HG03342 (cell line): ENCODE data around the gene MRPL38.

ENCODE experiments used
- ATAC-seq: cut with Tn5 transposase; IDR thresholded peaks from one replicate; pipeline ENCODE4 v1.9.1; 2021; ENCODE audit warnings: mild to moderate bottlenecking, moderate library complexity; ENCODE audit not compliant: unreplicated experiment

The MRPL38 gene

GRCh38 chr17:75904749-75905521 is at the start of gene MRPL38:
TSS of gene MRPL38 (minus strand) at chr17:75904884. CDS start at chr17:75904875, 9 bp downstream.
- peak; percentile 94 for ATAC-seq

GRCh38 chr17:75950855-75951554 is 46.3 kb upstream of the MRPL38 start:
- no peak for ATAC-seq

DNA sequence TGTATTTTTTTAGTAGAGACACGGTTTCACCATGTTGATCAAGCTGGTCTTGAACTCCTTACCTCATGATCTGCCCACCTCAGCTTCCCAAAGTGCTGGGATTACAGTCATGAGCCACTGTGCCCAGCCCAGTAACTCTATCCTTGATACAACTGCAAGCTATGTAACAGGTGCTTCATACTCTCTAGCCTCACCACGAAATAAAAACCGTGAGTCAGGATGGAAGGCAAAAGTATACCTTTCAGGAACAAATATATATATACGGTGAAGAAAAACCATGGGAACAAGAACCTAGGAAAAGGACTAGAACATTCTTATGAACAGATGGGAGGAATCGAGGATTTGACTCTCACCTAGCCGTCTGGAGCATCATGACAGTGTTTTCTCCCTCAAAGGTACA is 45.7 kb upstream of the MRPL38 start:
- no peak for ATAC-seq

DNA sequence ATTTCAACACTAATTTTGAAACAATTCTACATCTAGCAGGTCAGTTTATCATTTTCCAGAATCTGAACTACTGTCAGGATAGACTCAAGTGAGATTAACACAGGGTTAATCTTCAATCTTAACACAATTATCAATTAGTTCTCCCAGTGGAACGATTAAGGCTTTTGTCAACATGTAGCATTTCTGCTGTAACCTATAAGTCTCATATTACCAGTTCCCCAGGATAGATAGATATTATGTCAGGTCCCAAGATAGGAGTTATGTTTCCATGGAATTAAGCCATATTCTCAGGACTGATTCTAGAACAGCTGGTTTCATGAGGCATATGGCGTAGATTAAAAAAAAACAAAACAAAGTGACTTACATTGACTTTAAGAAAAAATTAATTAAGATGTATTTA is 40.5 kb upstream of the MRPL38 start:
- ATAC-seq: no peak

DNA sequence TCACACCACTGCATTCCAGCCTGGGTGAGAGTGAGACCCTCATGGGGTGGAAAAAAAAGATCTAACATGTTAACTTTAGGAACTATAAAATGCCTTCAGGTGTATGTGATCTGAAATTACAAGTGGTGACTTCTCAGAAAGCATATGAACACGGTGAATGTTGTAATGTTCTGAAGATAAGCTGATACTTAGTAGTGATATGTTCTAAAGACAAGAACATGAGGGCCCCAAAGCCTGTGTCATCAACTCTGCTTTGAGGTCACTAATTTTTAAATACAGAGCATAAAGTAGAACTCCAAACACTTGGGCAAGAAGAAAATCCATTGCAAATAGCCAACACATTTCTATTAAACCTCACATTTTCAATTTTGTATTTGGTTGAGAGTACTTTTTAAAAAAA is 38.8 kb upstream of the MRPL38 start:
- no peak for ATAC-seq

- no peak for ATAC-seq
These were observed 37.8 kb upstream of the MRPL38 start for GRCh38 chr17:75942473-75942872.

DNA sequence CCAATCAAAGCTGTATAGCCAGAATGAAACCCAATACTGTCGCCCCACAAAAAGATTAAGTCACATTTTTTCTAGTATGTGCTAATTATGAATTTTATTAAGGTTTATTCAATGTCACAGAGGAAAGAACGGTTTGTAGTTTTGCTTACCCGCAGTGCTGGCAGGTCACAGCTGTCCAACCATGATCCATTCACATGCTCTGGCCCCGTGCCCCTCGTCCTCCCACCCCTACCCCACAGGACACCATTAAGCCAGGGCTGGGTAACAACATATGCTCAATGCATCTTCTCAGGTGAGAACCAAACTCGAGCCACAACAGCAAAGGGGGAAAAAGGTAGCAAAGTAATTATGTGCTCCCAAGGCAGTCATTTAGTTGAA is 36.7 kb upstream of the MRPL38 start:
- no peak for ATAC-seq

GRCh38 chr17:75940727-75941441 is 36.2 kb upstream of the MRPL38 start, which contains the start of gene FBF1:
TSS of gene FBF1 (minus strand) at chr17:75941042. CDS start at chr17:75938149, 2,893 bp downstream.
- ATAC-seq: peak; percentile 93

DNA sequence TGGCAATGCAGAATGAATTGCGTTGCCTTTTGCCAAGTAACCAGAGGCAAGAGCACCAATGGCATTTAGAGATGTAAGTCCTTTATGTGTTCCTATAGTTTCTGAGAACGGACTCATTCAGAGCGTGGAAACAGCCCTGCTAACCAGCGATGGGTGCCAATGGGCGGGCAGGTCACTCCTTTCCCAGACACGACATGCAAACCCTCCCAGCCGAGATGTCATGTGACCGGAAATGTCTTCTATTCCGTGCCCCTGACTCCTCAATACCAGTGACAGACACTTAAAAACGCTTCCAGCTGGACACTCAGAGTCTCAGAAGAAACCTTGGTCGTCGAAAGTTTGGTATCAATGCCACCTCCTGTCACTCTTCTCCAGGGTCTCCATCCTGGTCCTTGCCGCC is 33.0 kb upstream of the MRPL38 start:
- ATAC-seq: no peak

DNA sequence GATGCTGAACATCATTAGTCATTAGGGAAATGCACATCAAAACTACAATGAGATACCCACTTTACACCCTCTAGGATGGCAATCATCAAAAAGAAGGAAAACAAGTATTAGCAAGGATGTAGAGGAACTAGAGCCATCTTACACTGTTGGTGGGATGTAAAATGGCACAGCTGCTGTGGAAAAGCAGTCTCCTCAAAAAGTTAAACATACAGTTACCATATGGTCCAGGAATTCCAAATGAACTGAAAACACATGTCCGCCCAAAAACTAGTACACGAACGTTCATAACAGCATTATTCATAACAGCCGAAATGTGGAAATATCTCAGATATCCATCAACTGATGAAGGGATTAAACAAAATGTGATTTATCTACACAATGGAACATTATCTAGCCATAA is 29.1 kb upstream of the MRPL38 start:
- ATAC-seq: no peak

DNA sequence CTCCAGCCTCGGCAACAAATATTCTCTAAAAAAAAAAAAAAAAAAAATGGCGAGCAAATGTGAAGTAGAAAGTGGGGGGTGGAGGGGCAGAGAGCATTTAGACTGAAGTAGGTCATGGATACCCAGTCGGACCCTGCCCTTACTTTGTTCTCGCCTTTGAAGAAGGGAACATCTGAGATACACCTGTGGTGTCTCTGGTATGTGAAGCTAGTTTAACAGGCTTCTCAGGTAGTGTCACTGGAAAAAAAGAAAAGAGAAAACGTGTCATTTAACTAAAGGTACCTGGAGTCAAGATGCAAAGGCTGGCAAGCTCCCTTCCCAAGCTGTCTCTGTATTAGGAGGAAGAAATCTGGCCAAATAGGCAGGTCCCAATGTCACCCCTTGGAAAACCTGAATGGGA is 28.2 kb upstream of the MRPL38 start:
- no peak for ATAC-seq

GRCh38 chr17:75931062-75931461 is 26.4 kb upstream of the MRPL38 start:
- ATAC-seq: no peak

- no peak for ATAC-seq
These were observed 22.7 kb upstream of the MRPL38 start for GRCh38 chr17:75927286-75927922.

DNA sequence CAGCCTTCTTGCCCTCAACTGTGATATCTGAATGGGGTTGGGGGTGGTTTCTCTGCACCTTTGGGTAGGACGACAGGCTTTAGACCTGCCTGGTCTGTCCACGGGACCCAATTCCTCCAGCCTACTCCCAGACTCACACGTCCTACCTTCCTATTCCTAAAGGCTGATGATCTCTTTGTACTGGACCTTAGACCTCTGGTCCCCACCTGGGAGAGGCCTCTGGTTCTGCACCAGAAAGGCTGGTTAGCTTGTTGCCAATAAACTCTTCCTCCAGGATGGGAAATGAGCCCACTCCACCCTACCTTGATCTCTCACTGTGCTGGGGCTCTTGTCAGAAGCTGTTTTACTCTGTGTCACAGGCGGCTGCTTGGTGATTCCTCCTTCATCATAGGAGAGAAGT is 21.8 kb upstream of the MRPL38 start:
- ATAC-seq: no peak

DNA sequence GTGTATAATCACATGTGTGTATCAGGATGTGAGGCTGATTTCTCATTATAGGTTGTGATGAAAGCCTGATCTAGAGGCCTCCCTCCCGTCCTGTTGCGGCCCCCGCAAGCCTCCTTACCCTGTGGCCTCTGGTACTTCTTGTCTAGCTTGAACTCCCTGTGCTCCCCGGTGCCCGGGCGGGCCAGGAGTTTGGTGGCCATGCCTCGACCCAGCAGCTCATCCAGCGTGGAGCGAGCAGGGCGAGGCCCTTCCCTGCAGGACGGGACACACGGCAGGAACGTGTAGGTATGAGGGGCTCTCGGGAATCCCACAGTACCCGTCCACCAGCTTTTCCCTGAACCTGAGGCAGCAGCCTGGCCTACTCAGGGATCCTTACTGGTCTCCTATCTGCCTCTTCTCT is 21.2 kb upstream of the MRPL38 start:
- no peak for ATAC-seq

DNA sequence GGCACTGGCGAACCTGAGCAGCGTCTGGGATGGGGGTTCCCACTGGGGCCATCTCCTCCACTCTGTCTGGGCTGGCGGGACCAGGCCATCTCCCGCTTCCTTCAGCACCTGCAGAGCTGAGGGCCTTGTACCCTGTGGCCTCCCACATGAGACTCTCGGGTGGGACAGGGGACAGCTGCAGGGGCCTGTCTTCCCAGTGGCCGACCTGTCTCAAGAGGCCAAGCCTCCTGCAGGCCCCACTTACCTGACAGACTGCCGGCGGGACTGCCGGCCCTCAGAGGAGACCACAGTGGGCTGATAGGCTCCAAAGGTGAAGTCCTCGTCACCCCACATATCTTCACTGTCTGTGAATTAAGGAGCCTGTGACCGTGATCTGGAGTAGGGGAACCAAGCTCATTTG is 20.4 kb upstream of the MRPL38 start:
- ATAC-seq: no peak

- ATAC-seq: no peak
These were observed 18.5 kb upstream of the MRPL38 start for GRCh38 chr17:75922963-75923874.

- no peak for ATAC-seq
These were observed 17.7 kb upstream of the MRPL38 start for GRCh38 chr17:75922173-75922961.

- ATAC-seq: no peak
These were observed 16.9 kb upstream of the MRPL38 start for GRCh38 chr17:75921596-75921995.
